Central memory CD4-positive, alpha-beta T cell (primary cell): ENCODE measurements around the gene SCO2.

Source experiments
- DNase-seq: peaks from one replicate; pipeline ENCODE4 v3.0.0; 2022
- total RNA-seq, 3 experiments: gene quantifications; one replicate each; lab custom pipeline; 2026; lab: John Stamatoyannopoulos, UW

Gene SCO2, protein sequence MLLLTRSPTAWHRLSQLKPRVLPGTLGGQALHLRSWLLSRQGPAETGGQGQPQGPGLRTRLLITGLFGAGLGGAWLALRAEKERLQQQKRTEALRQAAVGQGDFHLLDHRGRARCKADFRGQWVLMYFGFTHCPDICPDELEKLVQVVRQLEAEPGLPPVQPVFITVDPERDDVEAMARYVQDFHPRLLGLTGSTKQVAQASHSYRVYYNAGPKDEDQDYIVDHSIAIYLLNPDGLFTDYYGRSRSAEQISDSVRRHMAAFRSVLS
- 5.2 to 34.7 (median 12.8) reads per million in 3 experiments for total RNA-seq

DNA sequence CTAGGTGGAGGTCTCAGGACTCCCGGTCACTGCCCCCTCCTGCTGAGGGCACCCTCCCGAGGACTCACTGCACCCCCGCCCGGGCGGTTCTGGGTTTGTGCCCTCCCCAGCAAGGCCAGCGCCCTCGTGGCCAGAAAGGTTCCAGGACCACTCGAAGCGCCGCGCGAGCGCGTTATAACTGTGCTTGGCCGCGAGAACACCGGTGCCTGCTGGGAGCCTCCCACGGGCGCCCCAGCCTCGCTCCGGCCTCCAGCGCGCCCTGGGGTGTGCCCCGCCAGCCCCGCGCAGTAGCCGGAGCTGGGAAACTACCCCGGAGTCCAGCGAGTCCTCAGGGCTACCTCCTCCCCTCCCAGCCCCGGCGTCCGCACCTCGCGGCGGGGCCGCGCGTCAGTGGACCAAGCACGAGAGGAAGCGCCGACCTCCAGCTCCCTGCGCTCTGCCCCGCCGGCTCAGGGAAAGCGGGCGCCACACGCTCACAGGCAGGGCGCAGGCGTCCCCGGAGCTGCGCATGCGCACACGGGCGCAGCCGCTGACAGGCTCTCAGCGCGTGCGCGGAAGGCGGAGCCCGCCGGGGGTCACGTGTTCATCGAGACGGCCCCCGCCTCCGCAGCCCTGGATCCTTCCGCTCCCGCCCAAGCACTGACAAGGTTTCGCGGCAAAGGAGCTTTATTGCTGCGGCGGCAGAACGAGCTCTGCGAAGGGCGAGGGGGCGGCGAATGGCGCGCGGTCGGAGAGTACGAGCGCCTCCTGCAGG is at the start of gene SCO2:
Gene SCO2 (minus strand): TSS at position 495 of the 754 bp plus-strand sequence. CDS start 1,187 bp downstream, outside the sequence.
- peak; percentile 97 for DNase-seq

- DNase-seq = no peak
Measured at GRCh38 chr22:50574383-50574755, 49.0 kb upstream of the SCO2 start.

DNA sequence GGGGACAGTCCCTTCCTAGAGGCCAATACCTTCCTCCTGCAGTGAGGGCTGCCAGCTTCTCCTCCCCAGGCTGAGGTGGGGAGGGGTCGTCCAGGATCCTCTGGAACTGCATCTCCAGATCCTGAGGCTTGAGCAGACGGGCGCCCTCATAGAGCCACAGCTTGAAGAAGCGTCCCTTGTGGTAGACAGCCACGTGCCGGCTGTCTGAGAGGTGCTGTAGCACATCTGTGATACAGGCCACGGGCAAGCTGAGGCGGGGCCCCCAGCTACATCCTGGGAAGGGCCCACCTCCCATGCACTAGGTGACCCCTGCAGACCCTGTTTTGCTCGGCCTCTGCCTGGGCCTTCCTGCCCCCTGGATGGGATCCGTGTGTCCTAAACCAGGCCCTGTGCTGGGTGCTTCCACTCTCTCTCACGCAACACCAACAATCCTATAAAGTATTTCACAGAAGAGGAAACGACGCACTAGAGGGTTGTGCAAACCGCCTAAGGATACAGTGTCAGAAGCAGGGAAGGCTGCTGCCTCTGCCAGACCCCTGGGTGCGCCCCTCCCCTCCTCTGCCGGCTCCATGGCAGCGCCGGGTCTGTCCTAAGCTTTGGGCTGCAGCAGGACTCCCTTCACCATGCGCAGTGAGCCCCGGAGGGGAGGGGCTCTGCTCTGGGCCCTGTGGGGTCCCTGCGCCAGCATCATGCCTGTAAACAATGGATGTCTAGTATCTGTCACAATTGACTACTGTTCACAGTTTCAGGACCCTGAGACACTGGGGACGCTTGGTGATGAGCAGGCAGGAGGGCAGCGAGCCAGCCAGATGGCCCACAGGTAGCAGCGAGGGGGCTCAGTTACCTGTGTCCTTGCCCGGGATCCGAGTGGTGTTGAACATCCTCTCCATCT is 48.3 kb upstream of the SCO2 start:
- no peak for DNase-seq

DNA sequence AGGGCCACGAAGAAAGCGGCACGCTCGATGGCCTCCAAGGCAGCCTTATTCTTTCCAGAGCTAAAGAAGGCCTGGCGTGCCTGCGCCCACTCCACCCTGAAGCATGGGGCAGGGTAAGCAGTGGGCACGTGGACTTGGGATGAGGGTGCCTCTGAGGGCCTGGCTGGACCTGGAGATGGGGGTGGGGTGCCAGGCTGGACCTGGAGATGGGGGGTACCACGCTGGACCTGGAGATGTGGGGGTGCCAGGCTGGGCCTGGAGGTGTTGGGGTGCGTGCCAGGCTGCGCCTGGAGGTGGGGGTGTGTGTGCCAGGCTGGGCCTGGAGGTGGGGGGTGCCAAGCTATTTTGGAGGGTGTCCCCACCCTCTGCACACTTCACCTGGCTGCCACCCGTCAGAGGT is 47.6 kb upstream of the SCO2 start:
- DNase-seq = no peak

DNA sequence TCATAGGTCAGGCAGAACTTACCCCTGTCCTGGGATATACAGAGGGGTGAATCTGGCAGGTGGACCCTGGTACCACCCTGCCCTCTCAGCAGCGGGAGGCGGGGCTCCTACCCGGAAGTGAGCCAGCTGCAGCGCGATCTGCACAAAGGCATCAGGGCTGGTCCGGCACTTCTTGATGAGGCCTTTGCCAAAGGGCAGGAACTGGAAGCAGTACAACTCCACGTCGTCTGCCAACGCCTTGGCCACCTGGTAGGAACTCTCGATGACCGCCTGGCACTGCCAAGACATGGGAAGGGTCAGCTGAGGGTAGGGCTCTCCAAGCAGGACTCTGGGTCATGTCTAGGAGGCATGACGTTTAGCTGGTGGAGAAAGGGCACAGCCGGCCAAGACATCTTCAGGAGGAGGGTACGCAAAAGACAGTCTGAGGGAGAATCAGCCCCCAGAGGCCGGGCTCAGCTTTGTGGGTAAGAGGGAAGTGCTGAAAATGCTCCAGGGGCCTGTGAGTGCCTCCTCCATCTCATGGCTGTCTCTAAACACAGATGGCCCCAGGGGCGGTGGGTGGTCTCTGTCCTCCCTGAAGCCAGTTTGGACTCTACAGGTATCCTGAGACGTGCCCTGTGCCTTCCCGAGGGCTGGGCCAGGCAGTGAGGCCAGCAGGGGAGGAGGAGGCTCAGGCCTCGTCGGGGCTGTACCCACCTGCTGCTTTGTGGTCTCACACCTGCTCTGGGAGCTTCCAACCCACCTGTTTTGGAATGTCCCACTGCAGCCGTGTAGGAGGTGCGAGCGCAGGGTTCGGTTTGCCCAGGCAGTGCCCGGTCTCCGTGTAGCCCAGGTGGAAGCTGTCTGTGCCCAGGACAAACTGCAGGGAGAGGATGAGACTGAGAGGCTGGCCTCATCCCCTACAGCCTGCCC is 46.1 kb upstream of the SCO2 start:
- DNase-seq = no peak

GRCh38 chr22:50570861-50571260 is 45.5 kb upstream of the SCO2 start:
- no peak for DNase-seq

DNA sequence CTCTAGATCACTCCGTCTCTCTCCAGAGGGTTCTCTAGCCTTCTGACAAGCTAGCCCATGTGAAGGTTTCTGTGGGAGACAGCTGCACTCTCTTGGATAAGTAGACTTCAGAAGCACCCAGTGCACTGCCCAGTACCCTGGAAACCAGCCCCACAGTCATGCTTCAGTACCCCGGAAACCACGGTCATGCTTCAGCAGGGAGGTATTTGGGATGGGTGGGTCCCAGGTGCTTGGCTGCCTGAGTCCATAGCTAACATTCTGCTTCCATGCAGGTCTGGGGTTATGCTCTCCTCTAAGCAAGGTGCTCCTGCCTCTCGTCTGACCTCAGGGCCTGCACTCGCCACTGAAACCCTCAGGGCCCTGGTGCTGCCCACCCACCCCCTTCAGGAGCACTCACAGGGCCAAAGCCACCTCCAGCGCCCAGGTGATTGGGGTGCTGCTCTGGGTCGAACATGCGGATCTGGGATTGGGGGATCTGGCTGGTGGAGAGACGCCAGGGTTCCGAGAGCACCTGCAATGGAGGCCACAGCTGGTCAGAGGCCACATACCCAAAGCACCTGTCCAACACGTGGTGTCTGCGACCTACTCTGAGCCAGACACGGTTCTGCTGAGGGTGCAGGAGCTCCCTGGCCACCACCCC is 44.6 kb upstream of the SCO2 start:
- no peak for DNase-seq

- DNase-seq = no peak
Measured at GRCh38 chr22:50569041-50569459, 43.7 kb upstream of the SCO2 start.

DNA sequence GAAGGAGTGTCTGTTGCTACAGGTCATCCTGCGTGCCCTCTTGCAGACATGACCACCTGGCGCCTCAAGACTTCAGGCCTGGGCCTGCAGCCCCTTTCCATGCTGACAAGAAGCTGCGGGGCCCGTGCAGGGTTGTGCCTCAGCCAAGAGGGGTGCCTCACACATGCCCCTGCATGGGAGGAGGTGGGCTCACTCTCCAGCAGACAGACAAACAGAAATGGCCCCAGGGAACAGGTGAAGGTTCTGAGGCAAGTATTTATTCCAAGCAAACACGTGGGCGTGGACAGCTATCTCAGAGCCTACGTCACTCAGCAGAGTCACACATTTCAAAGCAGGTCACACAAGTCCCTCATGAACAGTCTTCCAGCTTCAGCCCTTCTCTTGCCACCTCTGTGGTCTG is 43.2 kb upstream of the SCO2 start:
- no peak for DNase-seq

- no peak for DNase-seq
Measured at GRCh38 chr22:50567721-50568252, 42.4 kb upstream of the SCO2 start.

DNA sequence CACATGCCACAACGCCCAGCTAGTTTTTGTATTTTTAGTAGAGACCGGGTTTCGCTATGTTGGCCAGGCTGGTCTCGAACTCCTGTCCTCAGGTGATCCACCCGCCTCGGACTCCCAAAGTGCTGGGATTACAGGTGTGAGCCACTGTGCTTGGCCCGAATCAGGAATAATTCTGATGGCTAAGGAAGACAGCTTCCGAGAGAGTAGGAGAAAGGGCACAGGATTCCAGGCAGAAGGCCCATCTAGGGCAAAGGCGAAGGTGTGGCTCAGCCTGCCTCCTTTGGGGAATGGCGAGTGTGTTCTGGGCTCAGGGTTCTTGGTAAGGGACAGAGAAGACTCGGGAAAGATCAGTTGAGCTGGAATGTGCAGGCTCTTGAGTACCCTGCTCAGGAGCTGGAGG is 38.9 kb upstream of the SCO2 start:
- no peak for DNase-seq

DNA sequence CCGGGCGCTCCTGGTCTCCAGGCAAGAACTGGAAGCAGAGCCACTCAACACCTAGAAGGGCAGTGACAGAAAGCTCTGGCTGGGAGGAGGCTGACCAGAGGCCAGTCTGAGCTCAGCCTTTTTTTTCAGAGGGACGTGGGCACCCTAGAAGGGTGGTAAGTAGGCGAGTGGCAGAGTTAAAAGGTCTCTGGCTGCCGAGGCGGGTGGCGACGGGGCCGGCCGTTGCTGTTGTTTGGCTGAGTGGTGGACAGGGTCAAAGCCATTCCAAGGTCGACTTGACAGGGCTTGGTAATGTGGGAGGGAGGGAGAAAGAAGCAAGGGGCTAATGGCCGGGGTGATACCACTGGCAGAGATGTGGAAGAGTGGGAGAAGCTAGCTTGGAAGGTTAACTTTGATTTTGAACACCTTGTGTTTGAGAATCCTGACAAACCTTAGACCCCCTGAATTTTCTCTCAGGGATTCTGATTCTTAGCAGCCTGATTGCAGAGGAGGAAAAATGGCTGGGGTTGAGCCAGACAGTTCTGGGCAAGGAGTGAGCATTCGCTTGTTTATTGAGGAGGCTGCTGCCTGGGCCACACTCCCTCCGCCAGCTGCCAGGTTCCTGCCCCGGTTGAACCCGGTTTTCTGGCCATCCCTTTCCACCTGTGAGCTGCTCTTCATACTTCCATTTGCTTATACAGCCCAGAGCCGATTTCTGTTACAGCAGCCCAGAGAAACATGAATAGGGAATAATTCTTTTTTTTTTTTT is 38.2 kb upstream of the SCO2 start:
- no peak for DNase-seq

DNA sequence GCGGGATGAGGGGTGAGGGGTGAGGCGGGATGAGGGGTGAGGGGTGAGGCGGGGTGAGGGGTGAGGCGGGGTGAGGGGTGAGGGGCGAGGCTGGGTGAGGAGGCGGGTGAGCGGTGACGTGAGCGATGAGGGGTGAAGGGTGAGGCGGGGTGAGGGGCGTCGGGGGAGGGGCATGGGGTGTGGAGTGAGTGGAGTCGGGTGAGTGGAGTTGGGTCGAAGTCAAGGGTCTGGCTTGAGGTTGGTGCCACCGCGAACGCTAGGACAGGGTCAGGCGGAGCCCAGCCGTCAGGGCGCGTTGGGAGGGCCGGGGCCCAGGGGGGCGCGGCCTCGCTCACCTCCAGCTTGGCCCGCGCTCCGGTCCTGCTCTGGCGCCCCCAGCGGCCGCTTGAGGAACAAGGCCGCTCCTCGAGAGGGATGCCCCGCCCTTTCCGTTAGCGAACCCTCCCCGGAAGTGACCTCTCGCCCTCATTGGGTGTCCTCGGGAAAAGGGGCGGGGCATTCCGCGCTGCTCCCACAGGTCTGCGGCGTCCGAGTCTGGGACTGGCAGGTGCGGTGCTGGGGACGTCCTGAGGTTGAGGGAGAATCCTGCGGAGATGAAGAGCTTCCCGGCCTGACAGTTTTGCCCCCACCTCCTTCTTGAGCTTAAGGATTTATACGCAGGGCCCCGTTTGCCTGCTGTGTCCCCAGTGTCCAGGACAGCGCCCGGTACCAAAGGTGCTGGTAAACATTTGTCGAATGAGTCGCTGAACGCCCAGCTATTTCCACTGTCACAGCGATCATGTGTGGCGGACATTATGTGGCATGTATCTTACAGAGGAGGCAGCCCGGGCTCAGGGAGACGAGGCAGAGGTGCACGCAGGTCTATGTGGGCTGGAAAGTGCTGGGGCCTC is 37.4 kb upstream of the SCO2 start, which contains the start of gene SYCE3:
Gene SYCE3 (minus strand): TSS at position 397 of the 890 bp plus-strand sequence. CDS start 6,514 bp downstream, outside the sequence.
- peak; percentile 95 for DNase-seq

GRCh38 chr22:50561401-50562358 is 36.3 kb upstream of the SCO2 start:
- no peak for DNase-seq

- no peak for DNase-seq
Measured at GRCh38 chr22:50560034-50560433, 34.6 kb upstream of the SCO2 start.

DNA sequence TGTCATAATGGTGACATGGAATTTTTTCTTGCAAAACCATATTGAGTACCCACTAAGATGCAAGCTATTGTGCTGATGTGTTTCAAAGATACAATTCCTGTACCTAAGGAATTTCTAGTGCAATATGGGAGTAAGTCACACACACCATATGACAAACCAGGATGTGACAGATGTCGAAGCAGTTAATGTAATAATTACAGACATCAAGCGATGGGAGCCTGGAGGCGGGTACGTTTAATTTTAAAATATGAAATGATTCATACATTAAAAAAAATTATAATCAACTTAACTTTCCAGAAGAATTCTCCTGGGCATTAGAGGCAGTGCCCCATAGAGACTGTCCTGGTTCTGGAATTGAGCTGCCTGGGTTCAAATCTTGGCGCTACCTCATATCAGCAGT is 31.3 kb upstream of the SCO2 start:
- DNase-seq = no peak

GRCh38 chr22:50553310-50553709 is 27.9 kb upstream of the SCO2 start:
- no peak for DNase-seq

DNA sequence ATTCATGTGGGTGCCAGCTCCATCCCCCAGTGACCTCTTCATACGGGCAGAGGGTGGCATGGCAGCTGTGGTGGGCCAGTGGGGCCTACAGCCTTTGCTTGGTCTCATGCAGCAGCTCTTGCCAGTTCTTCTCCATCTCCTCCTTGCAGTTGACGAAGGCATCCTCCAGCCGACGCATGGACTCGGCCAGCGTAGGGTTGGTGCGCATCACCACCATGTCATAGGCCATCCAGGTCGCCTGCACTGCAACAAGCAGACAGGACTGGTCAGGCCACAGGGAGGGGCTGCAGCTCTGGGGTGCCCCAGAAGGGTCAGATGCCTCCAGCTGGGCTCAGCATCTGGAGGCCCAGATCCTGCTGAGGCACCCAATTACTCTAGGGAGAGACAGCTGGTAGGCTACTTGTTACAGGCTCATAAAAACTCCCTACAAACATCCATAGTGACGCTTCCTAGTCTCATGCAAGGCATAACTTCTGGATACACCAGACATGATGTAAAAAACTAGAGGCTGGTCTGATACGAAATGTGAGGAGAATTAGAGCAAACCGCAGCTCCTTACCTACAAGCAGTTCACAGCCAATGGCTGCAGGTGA is 25.9 kb upstream of the SCO2 start:
- no peak for DNase-seq
